A204.1 (cell line): ENCODE results near the gene CILP.

Experiments used
- FAIRE-seq: peaks from 2 replicates; lab custom pipeline; 2012; peaks lifted over from hg19 to GRCh38; lab: Jason Lieb, UNC

Gene CILP

GRCh38 chr15:65221697-65222096 is 10.4 kb upstream of the CILP start:
- no peak for FAIRE-seq

GRCh38 chr15:65219137-65219536 is 7.9 kb upstream of the CILP start:
- no peak for FAIRE-seq

GRCh38 chr15:65217526-65218482 is 6.5 kb upstream of the CILP start:
- no peak for FAIRE-seq

- no peak for FAIRE-seq
Observed at GRCh38 chr15:65215496-65215895, 4.2 kb upstream of the CILP start.

- FAIRE-seq, result no peak
Observed at GRCh38 chr15:65214010-65214409, 2.7 kb upstream of the CILP start.

GRCh38 chr15:65213241-65213640 is 2.0 kb upstream of the CILP start:
- no peak for FAIRE-seq

GRCh38 chr15:65212097-65212496 is 824 bp upstream of the CILP start:
- FAIRE-seq, result no peak

GRCh38 chr15:65211482-65211982 is 259 bp upstream of the CILP start:
- FAIRE-seq, result no peak

- no peak for FAIRE-seq
Observed at GRCh38 chr15:65209701-65210643, 1.3 kb downstream of the CILP start.

GRCh38 chr15:65208647-65209046 is 2.6 kb downstream of the CILP start:
- no peak for FAIRE-seq

- FAIRE-seq, result no peak
Observed at GRCh38 chr15:65207280-65207840, 3.9 kb downstream of the CILP start.

- FAIRE-seq, result no peak
Observed at GRCh38 chr15:65206750-65207149, 4.5 kb downstream of the CILP start.

GRCh38 chr15:65204931-65205660 is 6.2 kb downstream of the CILP start:
- FAIRE-seq, result no peak

- no peak for FAIRE-seq
Observed at GRCh38 chr15:65204236-65204930, 6.9 kb downstream of the CILP start.

- no peak for FAIRE-seq
Observed at GRCh38 chr15:65201918-65202317, 9.4 kb downstream of the CILP start.

- no peak for FAIRE-seq
Observed at GRCh38 chr15:65198571-65198970, 12.7 kb downstream of the CILP start.

- FAIRE-seq, result no peak
Observed at GRCh38 chr15:65197337-65197645, 14.0 kb downstream of the CILP start.

- no peak for FAIRE-seq
Observed at GRCh38 chr15:65196637-65197336, 14.5 kb downstream of the CILP start.

- no peak for FAIRE-seq
Observed at GRCh38 chr15:65195548-65195923, 15.7 kb downstream of the CILP start.

GRCh38 chr15:65194826-65195547 is 16.3 kb downstream of the CILP start:
- no peak for FAIRE-seq
